GM23338 (cell line): Measurements from ENCODE around the gene FCHSD2. TPM values are rescaled to one million over a fixed set of nuclear protein-coding genes. Genes with fewer than 3 reads are reported as not detected.
"Not testable (repeated sequence)": the region's sequence is repeated elsewhere in the genome, so short reads cannot be mapped to it uniquely, and the experiment has no call there.

Source experiments
- ATAC-seq: fragments of 200-7000 bp; cut with Tn5 transposase; 3 replicates; pipeline ENCODE4 v1.9.1; 2020
- DNase-seq: peaks from one replicate; pipeline ENCODE4 v3.0.0-alpha.2; 2015; ENCODE audit warnings: low spot score
- H2AFZ ChIP-seq: fragments of 200-600 bp; sonication (generic); 2 replicates; pipeline ENCODE4 v1.8.0; 2016; ENCODE audit warnings: antibody characterized with exemption, mild to moderate bottlenecking, moderate library complexity
- H3F3A ChIP-seq: fragments of 200-600 bp; sonication (generic); replicated peaks from 2 replicates; pipeline ENCODE4 v1.8.0; 2017; ENCODE audit warnings: antibody characterized with exemption, mixed run types, low read depth
- H3K27ac ChIP-seq: fragments of 200-600 bp; sonication (generic); 2 replicates; pipeline ENCODE4 v1.6.1; 2016; ENCODE audit warnings: low read depth
- H3K27me3 ChIP-seq: fragments of 200-600 bp; sonication (generic); 2 replicates; pipeline ENCODE4 v1.8.0; 2016; ENCODE audit warnings: mild to moderate bottlenecking, mixed run types, moderate library complexity; ENCODE audit not compliant: insufficient read depth
- H3K36me3 ChIP-seq: fragments of 200-600 bp; sonication (generic); 2 replicates; pipeline ENCODE4 v1.8.0; 2016; ENCODE audit warnings: mild to moderate bottlenecking; ENCODE audit not compliant: insufficient read depth
- H3K4me1 ChIP-seq: fragments of 200-600 bp; sonication (generic); 2 replicates; pipeline ENCODE4 v1.8.0; 2016; ENCODE audit warnings: mild to moderate bottlenecking, moderate library complexity; ENCODE audit not compliant: insufficient read depth
- H3K4me2 ChIP-seq: fragments of 200-600 bp; sonication (generic); 2 replicates; pipeline ENCODE4 v1.7.1; 2017; ENCODE audit warnings: mixed run types
- H3K4me3 ChIP-seq: fragments of 200-600 bp; sonication (generic); 2 replicates; pipeline ENCODE4 v1.6.1; 2016; ENCODE audit warnings: mixed run types
- H3K79me2 ChIP-seq: fragments of 200-600 bp; sonication (generic); replicated peaks from 2 replicates; pipeline ENCODE4 v1.8.0; 2017; ENCODE audit warnings: mild to moderate bottlenecking; ENCODE audit not compliant: insufficient read depth
- H3K9me2 ChIP-seq: fragments of 200-600 bp; sonication (generic); 2 replicates; pipeline ENCODE4 v1.8.0; 2017; ENCODE audit not compliant: insufficient read depth
- H4K20me1 ChIP-seq: fragments of 200-600 bp; sonication (generic); replicated peaks from 2 replicates; pipeline ENCODE4 v1.8.0; 2017; ENCODE audit warnings: mild to moderate bottlenecking; ENCODE audit not compliant: insufficient read depth
- H3K27ac Mint-ChIP-seq: 2 replicates; pipeline ENCODE4 v1.8.0; 2020; ENCODE audit warnings: inconsistent platforms, mild to moderate bottlenecking, moderate library complexity, mixed read lengths
- H3K27me3 Mint-ChIP-seq: 3 replicates; pipeline ENCODE4 v1.8.0; 2022; ENCODE audit warnings: low read depth, mild to moderate bottlenecking, moderate library complexity, mixed read lengths, inconsistent platforms; ENCODE audit not compliant: insufficient read depth, poor library complexity
- H3K36me3 Mint-ChIP-seq: 3 replicates; pipeline ENCODE4 v1.8.0; 2021; ENCODE audit warnings: low read depth, mild to moderate bottlenecking, inconsistent platforms, moderate library complexity, mixed read lengths
- H3K4me1 Mint-ChIP-seq: 3 replicates; pipeline ENCODE4 v1.8.0; 2020; ENCODE audit warnings: mild to moderate bottlenecking, inconsistent platforms, mixed read lengths
- H3K4me3 Mint-ChIP-seq: 3 replicates; pipeline ENCODE4 v1.8.0; 2021; ENCODE audit warnings: moderate library complexity, mild to moderate bottlenecking, inconsistent platforms, mixed read lengths
- H3K9me3 Mint-ChIP-seq: 3 replicates; pipeline ENCODE4 v1.8.0; 2020; ENCODE audit warnings: moderate library complexity, mild to moderate bottlenecking, inconsistent platforms, mixed read lengths
- CREB1 ChIP-seq: fragments of 250-450 bp; sonication (Bioruptor Pico); IDR thresholded peaks from 2 replicates; pipeline ENCODE4 v1.5.0; 2020; ENCODE audit warnings: low read depth, mild to moderate bottlenecking, moderate library complexity
- CTCF ChIP-seq, 2 experiments: fragments of 200-600 bp in 1 of 2; sonication (generic) in 1 of 2; conservative IDR thresholded peaks; 2 replicates each; pipeline versions ENCODE4 v1.5.1 to v1.6.1; 2016 to 2017; ENCODE audit warnings: antibody characterized with exemption in 2 of 2, low read depth in 2 of 2, mild to moderate bottlenecking in 2 of 2, moderate library complexity in 1 of 2
- ETS1 ChIP-seq: IDR thresholded peaks from 2 replicates; pipeline ENCODE4 v1.6.1; 2016; ENCODE audit warnings: antibody characterized with exemption
- EZH2 ChIP-seq: fragments of 200-600 bp; sonication (generic); IDR thresholded peaks from one replicate; pipeline ENCODE4 v1.8.0; 2017; ENCODE audit warnings: antibody characterized with exemption, mild to moderate bottlenecking, low read depth; ENCODE audit not compliant: unreplicated experiment
- EZH2phosphoT487 ChIP-seq: fragments of 200-600 bp; sonication (generic); IDR thresholded peaks from one replicate; pipeline ENCODE4 v1.8.1; 2018; ENCODE audit warnings: antibody characterized with exemption; ENCODE audit not compliant: unreplicated experiment
- NANOG ChIP-seq: IDR thresholded peaks from 2 replicates; pipeline ENCODE4 v1.6.1; 2016; ENCODE audit warnings: antibody characterized with exemption, borderline replicate concordance
- POLR2AphosphoS5 ChIP-seq: IDR thresholded peaks from 2 replicates; pipeline ENCODE4 v1.6.1; 2016; ENCODE audit warnings: antibody characterized with exemption, low read depth
- REST ChIP-seq: IDR thresholded peaks from one replicate; pipeline ENCODE4 v1.6.1; 2018; ENCODE audit warnings: antibody characterized with exemption; ENCODE audit not compliant: unreplicated experiment
- STAT1 ChIP-seq: IDR thresholded peaks from one replicate; pipeline ENCODE4 v1.6.1; 2016; ENCODE audit warnings: antibody characterized with exemption; ENCODE audit not compliant: unreplicated experiment
- ZNF114 ChIP-seq: fragments of 250-450 bp; sonication (Bioruptor Pico); IDR thresholded peaks from 2 replicates; pipeline ENCODE4 v1.5.0; 2020; ENCODE audit warnings: mild to moderate bottlenecking, moderate library complexity
- ZNF331 ChIP-seq: fragments of 250-450 bp; sonication (Bioruptor Pico); IDR thresholded peaks from 2 replicates; pipeline ENCODE4 v1.5.0; 2020; ENCODE audit warnings: low read depth, mild to moderate bottlenecking, moderate library complexity
- polyA plus RNA-seq: library from polyadenylated mRNA; unstranded; fragments of >200 nt; fragmentation: Nextera tagmentation; extraction: Ambion mirVana; gene quantifications from 2 replicates; pipeline ENCODE4 v1.2.1, GENCODE V29; 2016
- total RNA-seq: library from RNA; depleted of rRNA; stranded (reverse); fragments of >200 nt; shearing (Covaris generic); gene quantifications from 2 replicates; pipeline ENCODE4 v1.2.3, GENCODE V29; 2014

FCHSD2 gene
- total and polyA plus RNA-seq, 2 experiments from 2014 or later = 3.6 to 5.2 TPM

GRCh38 chr11:72812604-72812966 is 329.5 kb downstream of the FCHSD2 start (continued):
- no peak for TF ChIP-seq ETS1
- TF ChIP-seq POLR2AphosphoS5 = no peak
- no peak for TF ChIP-seq ZNF114 (CRISPR knock-in tag)
- TF ChIP-seq EZH2 = no peak
- no peak for TF ChIP-seq REST

GRCh38 chr11:72811686-72812085 is 330.4 kb downstream of the FCHSD2 start:
- not testable (repeated sequence) for H3K27ac ChIP-seq, ATAC-seq, H4K20me1 ChIP-seq, H3K36me3 ChIP-seq, H3K9me3 Mint-ChIP-seq, DNase-seq, H3K79me2 ChIP-seq, H3K4me3 Mint-ChIP-seq, H3K4me2 ChIP-seq, H3K4me3 ChIP-seq, H2AFZ ChIP-seq, H3K9me2 ChIP-seq, H3K27me3 ChIP-seq, H3K27ac Mint-ChIP-seq
- Mint-ChIP-seq H3K36me3 (peaks cover 19% of the 10 kb centered on the region; the same call in 1 of the 3 replicates), H3K27me3 (peaks cover 23% of the 10 kb centered on the region), H3K4me1 (peaks cover 28% of the 10 kb centered on the region)
- H3F3A ChIP-seq = peaks cover 12% of the 10 kb centered on the region
- H3K4me1 ChIP-seq = peaks cover 15% of the 10 kb centered on the region; the same call in 1 of the 2 replicates

GRCh38 chr11:72808331-72808798 is 333.8 kb downstream of the FCHSD2 start:
- DNase-seq = no peak
- Histone ChIP-seq H3F3A (peaks cover 2% of the 10 kb centered on the region; the same call in 1 of the 2 replicates), H3K4me1 (peaks cover 9% of the 10 kb centered on the region; the same call in 1 of the 2 replicates), H3K36me3 (0 out of 2 replicates have a peak, but pooled peaks cover 3% of the 10 kb centered on the region), H3K9me2 (no peaks in the 10 kb centered on the region), H3K4me2 (no peak overlapping the region), H3K4me3 (no peak overlapping the region), H3K27me3 (no peaks in the 10 kb centered on the region), H3K27ac (no peak overlapping the region), H3K79me2 (peaks cover 7% of the 10 kb centered on the region; the same call in 1 of the 2 replicates), H4K20me1 (no peaks in the 10 kb centered on the region; the same call in 1 of the 2 replicates), H2AFZ (no peak overlapping the region)
- H3K4me3 Mint-ChIP-seq = no peak overlapping the region
- peaks cover 19% of the 10 kb centered on the region; the same call in 1 of the 3 replicates for H3K36me3 Mint-ChIP-seq
- no peak overlapping the region for H3K27ac Mint-ChIP-seq
- H3K4me1 Mint-ChIP-seq = peaks cover 15% of the 10 kb centered on the region
- no peak for ATAC-seq
- H3K27me3 Mint-ChIP-seq = peaks cover 10% of the 10 kb centered on the region
- no peaks in the 10 kb centered on the region for H3K9me3 Mint-ChIP-seq
- TF ChIP-seq STAT1 = no peak
- TF ChIP-seq CREB1 (CRISPR knock-in tag) = no peak
- no peak for TF ChIP-seq NANOG
- TF ChIP-seq EZH2 = no peak
- TF ChIP-seq EZH2phosphoT487 = no peak
- TF ChIP-seq ZNF331 (CRISPR knock-in tag) = no peak
- no peak for TF ChIP-seq ETS1
- TF ChIP-seq CTCF (conservative IDR thresholded peaks at IDR 0.05; ENCODE audit: low read depth in 2 of 2) = no peak
- TF ChIP-seq POLR2AphosphoS5 = no peak
- no peak for TF ChIP-seq REST
